ENCODE measurements around the gene MRPL12. TPM values are rescaled to one million over a fixed set of nuclear protein-coding genes. Genes with fewer than 3 reads are reported as not detected.

MRPL12 gene
- total RNA-seq, 2 donors from 2014 or later, result 106 to 225 TPM

GRCh38 chr17:81715872-81716673 is 12.9 kb downstream of the MRPL12 start:
- no peak overlapping the region for H3K4me3 ChIP-seq
- intact Hi-C loops (cut with DNase I), result no loop called here
- no peaks in the 10 kb centered on the region for H3K36me3 ChIP-seq
- no peaks in the 10 kb centered on the region for H3K9me3 ChIP-seq
- no peak overlapping the region for H3K27ac ChIP-seq
- no peak overlapping the region for H3K9ac ChIP-seq (ENCODE audit: low read depth in 2 of 2, low read length in 2 of 2)
- no peaks in the 10 kb centered on the region for H3K27me3 ChIP-seq
- H3K4me1 ChIP-seq, result peaks cover 24% of the 10 kb centered on the region
- no peak for TF ChIP-seq CTCF (IDR thresholded peaks at IDR 0.05)
- DNase-seq, result no peak

- Histone ChIP-seq H3K4me1 (peaks cover 18% of the 10 kb centered on the region), H3K4me3 (no peak overlapping the region), H3K9me3 (no peaks in the 10 kb centered on the region), H3K27me3 (no peaks in the 10 kb centered on the region), H3K27ac (no peak overlapping the region), H3K9ac (ENCODE audit: low read depth in 2 of 2, low read length in 2 of 2) (no peak overlapping the region), H3K36me3 (no peaks in the 10 kb centered on the region)
- DNase-seq, result no peak
- no peak for TF ChIP-seq CTCF (IDR thresholded peaks at IDR 0.05)
- intact Hi-C loops (cut with DNase I), result no loop called here
Observed at GRCh38 chr17:81716674-81716996, 13.5 kb downstream of the MRPL12 start.

- Histone ChIP-seq H3K4me3 (no peak overlapping the region), H3K27ac (no peak overlapping the region), H3K4me1 (peaks cover 17% of the 10 kb centered on the region), H3K36me3 (no peaks in the 10 kb centered on the region), H3K9ac (ENCODE audit: low read depth in 2 of 2, low read length in 2 of 2) (no peak overlapping the region), H3K27me3 (no peaks in the 10 kb centered on the region), H3K9me3 (no peaks in the 10 kb centered on the region)
- DNase-seq, result no peak
- no peak for TF ChIP-seq CTCF (IDR thresholded peaks at IDR 0.05)
- intact Hi-C loops (cut with DNase I), result no loop called here
Observed at GRCh38 chr17:81717049-81717765, 14.0 kb downstream of the MRPL12 start.

GRCh38 chr17:81717766-81718089 is 14.6 kb downstream of the MRPL12 start:
- Histone ChIP-seq H3K4me3 (no peak overlapping the region), H3K9me3 (no peaks in the 10 kb centered on the region), H3K9ac (ENCODE audit: low read depth in 2 of 2, low read length in 2 of 2) (no peak overlapping the region), H3K27ac (no peak overlapping the region), H3K27me3 (no peaks in the 10 kb centered on the region), H3K36me3 (no peaks in the 10 kb centered on the region), H3K4me1 (peaks cover 20% of the 10 kb centered on the region)
- TF ChIP-seq CTCF (IDR thresholded peaks at IDR 0.05), result no peak
- DNase-seq, result no peak
- intact Hi-C loops (cut with DNase I), result no loop called here

- DNase-seq, result no peak
- Histone ChIP-seq H3K27ac (no peak overlapping the region), H3K9ac (ENCODE audit: low read depth in 2 of 2, low read length in 2 of 2) (no peak overlapping the region), H3K36me3 (no peaks in the 10 kb centered on the region), H3K4me3 (no peak overlapping the region), H3K9me3 (no peaks in the 10 kb centered on the region), H3K4me1 (peaks cover 14% of the 10 kb centered on the region), H3K27me3 (no peaks in the 10 kb centered on the region)
- intact Hi-C loops (cut with DNase I), result no loop called here
- no peak for TF ChIP-seq CTCF (IDR thresholded peaks at IDR 0.05)
Observed at GRCh38 chr17:81719410-81720266, 16.5 kb downstream of the MRPL12 start.
